B cell (primary cell): Measurements from ENCODE around the gene NUMB. TPM values are rescaled to one million over a fixed set of nuclear protein-coding genes. Genes with fewer than 3 reads are reported as not detected.

Experiments
- ATAC-seq: fragments of 200-7000 bp; cut with Tn5 transposase; one replicate; pipeline ENCODE4 v1.10.0; 2021; ENCODE audit warnings: low read depth, mild to moderate bottlenecking, moderate number of reproducible peaks, moderate library complexity
- CTCF ChIA-PET: fragments of 350-600 bp; sonication (Branson Sonifier 250); formaldehyde crosslinking; loops from one replicate; lab custom pipeline; 2021; ENCODE audit warnings: antibody characterized with exemption, inconsistent platforms; lab: Charles Lee
- POLR2A ChIA-PET: fragments of 350-600 bp; sonication (Branson Sonifier 250); formaldehyde crosslinking; loops from one replicate; lab custom pipeline; 2021; ENCODE audit warnings: antibody characterized with exemption; lab: Charles Lee
- DNase-seq: peaks from one replicate; pipeline ENCODE4 v3.0.0; 2013
- H2AFZ ChIP-seq: 2 replicates; pipeline ENCODE4 v1.6.1; 2012; ENCODE audit warnings: mild to moderate bottlenecking, low read depth, low read length; ENCODE audit not compliant: insufficient read depth, poor library complexity, severe bottlenecking
- H3K27ac ChIP-seq, 2 donors: 1 replicate in 1 of 2; 2 replicates in 1 of 2; pipeline ENCODE4 v1.5.1; 2012 to 2013; ENCODE audit warnings: low read length in 2 of 2, mild to moderate bottlenecking in 2 of 2, moderate library complexity in 1 of 2
- H3K27me3 ChIP-seq, 4 experiments: fragments of 200-600 bp in 1 of 4; sonication (generic) in 1 of 4; replicated peaks in 1 of 4; 1 replicate in 2 of 4; 2 replicates in 2 of 4; pipeline versions ENCODE4 v1.6.1 to v1.7.0; 2013 to 2016; ENCODE audit warnings: low read length in 3 of 4, mild to moderate bottlenecking in 2 of 4, mixed read lengths in 1 of 4, moderate library complexity in 1 of 4; ENCODE audit not compliant: insufficient read depth in 4 of 4, control insufficient read depth in 3 of 4; ENCODE audit errors: control extremely low read depth in 1 of 4
- H3K36me3 ChIP-seq, 2 experiments: replicated peaks in 1 of 2; 1 replicate in 1 of 2; 2 replicates in 1 of 2; pipeline versions ENCODE4 v1.6.1 to v1.7.1; 2013; ENCODE audit warnings: low read length in 1 of 2; ENCODE audit not compliant: insufficient read depth in 2 of 2, control insufficient read depth in 1 of 2; ENCODE audit errors: control extremely low read depth in 1 of 2, extremely low read depth in 1 of 2
- H3K4me1 ChIP-seq, 2 donors: fragments of 200-600 bp in 1 of 2; sonication (generic) in 1 of 2; 1 replicate in 1 of 2; 2 replicates in 1 of 2; pipeline versions ENCODE4 v1.5.1 to v1.6.1; 2013 to 2017; ENCODE audit warnings: low read length in 2 of 2; ENCODE audit not compliant: control insufficient read depth in 2 of 2, insufficient read depth in 2 of 2
- H3K4me2 ChIP-seq: replicated peaks from 2 replicates; pipeline ENCODE3; 2012; ENCODE audit warnings: mild to moderate bottlenecking, low read depth, low read length; ENCODE audit not compliant: poor library complexity, severe bottlenecking
- H3K4me3 ChIP-seq, 5 experiments: fragments of 200-600 bp in 1 of 5; sonication (generic) in 1 of 5; 1 replicate in 3 of 5; 2 replicates in 2 of 5; pipeline versions ENCODE4 v1.5.1 to v1.7.0; 2011 to 2016; ENCODE audit warnings: low read length in 4 of 5, mild to moderate bottlenecking in 4 of 5, low read depth in 2 of 5, control low read depth in 1 of 5, moderate library complexity in 1 of 5; ENCODE audit not compliant: insufficient read depth in 1 of 5; ENCODE audit errors: control extremely low read depth in 1 of 5, extremely low read depth in 1 of 5
- H3K79me2 ChIP-seq: fragments of 200-600 bp; sonication (generic); one replicate; pipeline ENCODE4 v1.6.0; 2016; ENCODE audit warnings: low read length; ENCODE audit not compliant: control insufficient read depth, insufficient read depth
- H3K9ac ChIP-seq: fragments of 200-600 bp; sonication (generic); 2 replicates; pipeline ENCODE4 v1.6.1; 2017; ENCODE audit warnings: mild to moderate bottlenecking, low read length, moderate library complexity
- H3K9me3 ChIP-seq, 3 donors: one replicate each; pipeline versions ENCODE4 v1.6.1 to v1.7.1; 2013; ENCODE audit warnings: low read length in 2 of 3; ENCODE audit not compliant: control insufficient read depth in 2 of 3, insufficient read depth in 1 of 3; ENCODE audit errors: control extremely low read depth in 1 of 3
- H4K20me1 ChIP-seq: 2 replicates; pipeline ENCODE4 v1.6.0; 2012; ENCODE audit warnings: mild to moderate bottlenecking, low read length; ENCODE audit not compliant: insufficient read depth, control insufficient read depth, poor library complexity, severe bottlenecking
- H3K27ac Mint-ChIP-seq: one replicate; pipeline ENCODE4 v1.8.0; 2021; ENCODE audit warnings: mixed read lengths
- H3K27me3 Mint-ChIP-seq: one replicate; pipeline ENCODE4 v1.8.0; 2021; ENCODE audit warnings: mixed read lengths
- H3K4me1 Mint-ChIP-seq: one replicate; pipeline ENCODE4 v1.8.0; 2021; ENCODE audit warnings: mixed read lengths
- H3K4me3 Mint-ChIP-seq: one replicate; pipeline ENCODE4 v1.8.0; 2021; ENCODE audit warnings: mixed read lengths
- H3K9me3 Mint-ChIP-seq: one replicate; pipeline ENCODE4 v1.8.0; 2022; ENCODE audit warnings: mixed read lengths; ENCODE audit not compliant: insufficient read depth
- EZH2 ChIP-seq: IDR thresholded peaks from 2 replicates; pipeline ENCODE4 v1.6.1; 2012; ENCODE audit warnings: borderline replicate concordance, low read depth, mild to moderate bottlenecking, moderate library complexity, low read length; ENCODE audit not compliant: insufficient read depth, poor library complexity, severe bottlenecking
- WGBS: methylation state at CpG from one replicate; pipeline ENCODE4 v1.1.5; 2013; ENCODE audit warnings: missing lambda C conversion rate; ENCODE audit not compliant: insufficient coverage; 5-methylcytosine and 5-hydroxymethylcytosine counted together
- intact Hi-C: fragments of 100-400 bp; cut with micrococcal nuclease; formaldehyde crosslinking; loops from one replicate; pipeline ENCODE4 v1.10.0; 2022
- polyA plus RNA-seq: library from polyadenylated mRNA; depleted of rRNA; stranded (reverse); fragments of >200 nt; gene quantifications from 2 replicates; pipeline ENCODE4 v1.2.3, GENCODE V29; 2012
- total RNA-seq, 2 donors: library from RNA; stranded (reverse); fragments of 120-200 nt in 1 of 2; gene quantifications; 1 replicate in 1 of 2; 2 replicates in 1 of 2; pipeline versions ENCODE4 v1.2.3 to v1.2.4, GENCODE V29; 2013 to 2022
- TF ChIP-seq, protein P1 (sequence below): fragments of 200-600 bp; IDR thresholded peaks from one replicate; pipeline ENCODE4 v1.8.0; 2022; ENCODE audit warnings: antibody characterized with exemption, mild to moderate bottlenecking

Gene NUMB
- total and polyA plus RNA-seq, 2 donors (not counting 1 experiment from before 2014, with no cell fraction given): 63.4 to 102 TPM

- H3K36me3 ChIP-seq: no peaks in the 10 kb centered on the region
- peaks cover 4% of the 10 kb centered on the region for H4K20me1 ChIP-seq
- intact Hi-C loops: no loop called here
- ChIA-PET POLR2A (no interaction called here), CTCF (no interaction called here)
- WGBS: no CpG with 5 or more reads among the region's 3 CpGs
- H3K79me2 ChIP-seq: no peaks in the 10 kb centered on the region
- Mint-ChIP-seq H3K27me3 (peaks cover 37% of the 10 kb centered on the region), H3K27ac (peak overlapping the region; percentile 6), H3K4me3 (peak overlapping the region; percentile 17), H3K9me3 (no peaks in the 10 kb centered on the region), H3K4me1 (peaks cover 76% of the 10 kb centered on the region)
- peaks cover 0 to 19% (median 0%) of the 10 kb centered on the region in 3 donors for H3K9me3 ChIP-seq
- no peak for DNase-seq
- no peak overlapping the region for H2AFZ ChIP-seq
- peaks cover 0 to 47% (median 17%) of the 10 kb centered on the region in 4 experiments for H3K27me3 ChIP-seq
- no peak for ATAC-seq
- no peak overlapping the region for H3K27ac ChIP-seq
- no peak for TF ChIP-seq EZH2
- TF ChIP-seq, protein P1, sequence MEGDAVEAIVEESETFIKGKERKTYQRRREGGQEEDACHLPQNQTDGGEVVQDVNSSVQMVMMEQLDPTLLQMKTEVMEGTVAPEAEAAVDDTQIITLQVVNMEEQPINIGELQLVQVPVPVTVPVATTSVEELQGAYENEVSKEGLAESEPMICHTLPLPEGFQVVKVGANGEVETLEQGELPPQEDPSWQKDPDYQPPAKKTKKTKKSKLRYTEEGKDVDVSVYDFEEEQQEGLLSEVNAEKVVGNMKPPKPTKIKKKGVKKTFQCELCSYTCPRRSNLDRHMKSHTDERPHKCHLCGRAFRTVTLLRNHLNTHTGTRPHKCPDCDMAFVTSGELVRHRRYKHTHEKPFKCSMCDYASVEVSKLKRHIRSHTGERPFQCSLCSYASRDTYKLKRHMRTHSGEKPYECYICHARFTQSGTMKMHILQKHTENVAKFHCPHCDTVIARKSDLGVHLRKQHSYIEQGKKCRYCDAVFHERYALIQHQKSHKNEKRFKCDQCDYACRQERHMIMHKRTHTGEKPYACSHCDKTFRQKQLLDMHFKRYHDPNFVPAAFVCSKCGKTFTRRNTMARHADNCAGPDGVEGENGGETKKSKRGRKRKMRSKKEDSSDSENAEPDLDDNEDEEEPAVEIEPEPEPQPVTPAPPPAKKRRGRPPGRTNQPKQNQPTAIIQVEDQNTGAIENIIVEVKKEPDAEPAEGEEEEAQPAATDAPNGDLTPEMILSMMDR: no peak
- H3K4me3 ChIP-seq: no peak overlapping the region
- no peak overlapping the region for H3K9ac ChIP-seq
- no peak overlapping the region for H3K4me2 ChIP-seq
- peaks cover 74 to 87% of the 10 kb centered on the region in 2 donors for H3K4me1 ChIP-seq
Observed at GRCh38 chr14:73243341-73243740, 215.0 kb downstream of the NUMB start.

DNA sequence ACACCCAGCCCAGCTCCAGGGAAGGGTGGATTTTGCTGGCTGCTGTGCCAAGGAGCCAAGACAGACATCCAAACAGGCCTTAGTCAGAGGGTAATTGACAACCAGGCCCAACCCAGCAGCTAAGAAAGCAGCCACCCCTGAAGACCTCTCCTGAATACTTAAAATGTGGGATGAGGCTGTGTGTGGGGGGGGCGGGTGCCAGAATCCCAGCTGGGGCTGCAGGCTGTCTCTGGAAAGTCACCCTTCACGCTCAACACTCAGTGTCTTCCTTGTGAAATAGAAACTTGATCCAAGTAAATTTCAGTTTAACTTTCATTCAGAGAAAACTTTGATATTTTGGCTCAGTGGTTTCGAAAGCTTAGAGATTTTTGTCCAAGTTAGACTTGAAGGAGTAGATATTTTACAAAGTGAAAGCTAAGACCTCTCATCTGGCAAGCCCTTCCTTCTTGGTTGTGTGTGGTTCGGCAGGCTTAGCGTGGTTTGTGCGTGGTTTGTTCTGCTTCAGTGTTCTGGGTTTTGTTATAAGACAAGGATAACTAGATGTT, 215.9 kb downstream of the NUMB start:
- WGBS: 25% methylated on average over 1 of the region's 6 CpGs
- H3K4me3 ChIP-seq: peak overlapping the region in 1 of 5 experiments; percentile 12
- intact Hi-C loops: no loop called here
- H3K36me3 ChIP-seq: no peaks in the 10 kb centered on the region
- no peak overlapping the region for H3K27ac ChIP-seq
- peaks cover 0 to 53% (median 19%) of the 10 kb centered on the region in 4 experiments for H3K27me3 ChIP-seq
- H3K79me2 ChIP-seq: no peaks in the 10 kb centered on the region
- ATAC-seq: no peak
- ChIA-PET POLR2A (interaction anchor here (0.6 to 0.7 kb wide), 2 partner anchors 229 to 233 kb away, joined by 3 to 11 read pairs; no protein-coding TSS in a partner anchor), CTCF (no interaction called here)
- H3K4me1 ChIP-seq: peaks cover 75 to 85% of the 10 kb centered on the region in 2 donors
- Mint-ChIP-seq H3K4me1 (peaks cover 69% of the 10 kb centered on the region), H3K27me3 (peaks cover 38% of the 10 kb centered on the region), H3K9me3 (no peaks in the 10 kb centered on the region), H3K27ac (peak overlapping the region; percentile 17), H3K4me3 (peak overlapping the region; percentile 72)
- H2AFZ ChIP-seq: no peak overlapping the region
- peak; percentile 46 for DNase-seq
- peak overlapping the region; percentile 20 for H3K4me2 ChIP-seq
- H3K9ac ChIP-seq: no peak overlapping the region
- TF ChIP-seq, protein P1: no peak
- no peak for TF ChIP-seq EZH2
- H3K9me3 ChIP-seq: peaks cover 0 to 18% (median 0%) of the 10 kb centered on the region in 3 donors
- peaks cover 5% of the 10 kb centered on the region for H4K20me1 ChIP-seq
